Measurements from ENCODE around the gene FBXO44.

DNA sequence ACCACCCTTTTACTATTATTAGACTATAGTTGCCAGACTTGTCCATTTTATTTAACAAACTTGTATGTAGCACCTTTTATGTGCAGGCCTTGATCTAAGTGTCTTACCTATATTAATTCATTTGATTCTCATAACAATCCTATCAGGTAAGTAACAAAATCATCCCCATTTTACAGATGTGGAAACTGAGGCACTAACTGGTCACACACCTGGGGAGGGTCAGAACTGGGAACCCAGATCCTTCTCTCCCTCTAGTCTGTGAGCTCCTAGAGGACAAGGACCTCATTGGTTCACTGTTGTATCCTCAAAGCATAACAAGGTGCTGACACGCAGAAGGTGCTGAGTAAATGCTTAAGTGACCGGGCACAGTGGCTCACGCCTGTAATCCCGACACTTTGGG lies 15.3 kb upstream of the FBXO44 start:
- TF ChIP-seq, protein P1, sequence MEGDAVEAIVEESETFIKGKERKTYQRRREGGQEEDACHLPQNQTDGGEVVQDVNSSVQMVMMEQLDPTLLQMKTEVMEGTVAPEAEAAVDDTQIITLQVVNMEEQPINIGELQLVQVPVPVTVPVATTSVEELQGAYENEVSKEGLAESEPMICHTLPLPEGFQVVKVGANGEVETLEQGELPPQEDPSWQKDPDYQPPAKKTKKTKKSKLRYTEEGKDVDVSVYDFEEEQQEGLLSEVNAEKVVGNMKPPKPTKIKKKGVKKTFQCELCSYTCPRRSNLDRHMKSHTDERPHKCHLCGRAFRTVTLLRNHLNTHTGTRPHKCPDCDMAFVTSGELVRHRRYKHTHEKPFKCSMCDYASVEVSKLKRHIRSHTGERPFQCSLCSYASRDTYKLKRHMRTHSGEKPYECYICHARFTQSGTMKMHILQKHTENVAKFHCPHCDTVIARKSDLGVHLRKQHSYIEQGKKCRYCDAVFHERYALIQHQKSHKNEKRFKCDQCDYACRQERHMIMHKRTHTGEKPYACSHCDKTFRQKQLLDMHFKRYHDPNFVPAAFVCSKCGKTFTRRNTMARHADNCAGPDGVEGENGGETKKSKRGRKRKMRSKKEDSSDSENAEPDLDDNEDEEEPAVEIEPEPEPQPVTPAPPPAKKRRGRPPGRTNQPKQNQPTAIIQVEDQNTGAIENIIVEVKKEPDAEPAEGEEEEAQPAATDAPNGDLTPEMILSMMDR (IDR thresholded peaks at IDR 0.05) = no peak
- TF ChIP-seq POLR2A (IDR thresholded peaks at IDR 0.05; ENCODE audit: low read depth) = no peak
